IPS DF 4.7 (cell line): ENCODE results near the gene FBN1.

Source experiments
- DNase-seq: peaks from one replicate; pipeline ENCODE4 v3.0.0-alpha.2; 2013; ENCODE audit warnings: low spot score; ENCODE audit errors: extremely low read depth

FBN1 gene

GRCh38 chr15:48433226-48433886 lies 212.2 kb downstream of the FBN1 start:
- no peak for DNase-seq

- no peak for DNase-seq
These were observed 212.8 kb downstream of the FBN1 start for GRCh38 chr15:48432688-48433087.

GRCh38 chr15:48427960-48428547 lies 217.5 kb downstream of the FBN1 start:
- DNase-seq = no peak

GRCh38 chr15:48427479-48427878 lies 218.0 kb downstream of the FBN1 start:
- no peak for DNase-seq

- DNase-seq = no peak
These were observed 218.6 kb downstream of the FBN1 start for GRCh38 chr15:48426941-48427340.

GRCh38 chr15:48426044-48426443 lies 219.5 kb downstream of the FBN1 start:
- DNase-seq = no peak

GRCh38 chr15:48425051-48425450 lies 220.5 kb downstream of the FBN1 start:
- DNase-seq = no peak

- DNase-seq = no peak
These were observed 221.5 kb downstream of the FBN1 start for GRCh38 chr15:48423896-48424475.

GRCh38 chr15:48423342-48423741 lies 222.2 kb downstream of the FBN1 start:
- DNase-seq = no peak

- no peak for DNase-seq
These were observed 223.1 kb downstream of the FBN1 start for GRCh38 chr15:48422401-48422800.

GRCh38 chr15:48421362-48421761 lies 224.1 kb downstream of the FBN1 start:
- DNase-seq = no peak

GRCh38 chr15:48419896-48420295 lies 225.6 kb downstream of the FBN1 start:
- no peak for DNase-seq

- DNase-seq = no peak
These were observed 227.2 kb downstream of the FBN1 start for GRCh38 chr15:48418343-48418742.

GRCh38 chr15:48416301-48416700 lies 229.2 kb downstream of the FBN1 start:
- DNase-seq = no peak

- no peak for DNase-seq
These were observed 230.2 kb downstream of the FBN1 start for GRCh38 chr15:48415036-48415886.

- DNase-seq = no peak
These were observed 231.5 kb downstream of the FBN1 start for GRCh38 chr15:48414015-48414414.

- DNase-seq = no peak
These were observed 232.2 kb downstream of the FBN1 start for GRCh38 chr15:48413304-48413703.

GRCh38 chr15:48411971-48412591 lies 233.4 kb downstream of the FBN1 start:
- no peak for DNase-seq

- no peak for DNase-seq
These were observed 235.9 kb downstream of the FBN1 start for GRCh38 chr15:48409623-48410022.

- DNase-seq = no peak
These were observed 237.2 kb downstream of the FBN1 start for GRCh38 chr15:48408327-48408726.

- DNase-seq = no peak
These were observed 237.9 kb downstream of the FBN1 start for GRCh38 chr15:48407646-48408045.

GRCh38 chr15:48406911-48407310 lies 238.6 kb downstream of the FBN1 start:
- no peak for DNase-seq
